Bronchial epithelial cell (primary cell): ENCODE data around the gene SLC66A1. TPM values are rescaled to one million over a fixed set of nuclear protein-coding genes. Genes with fewer than 3 reads are reported as not detected.

Experiments used
- DNase-seq: peaks from one replicate; pipeline ENCODE4 v3.0.0-alpha.2; 2010; ENCODE audit warnings: low read depth
- FAIRE-seq: peaks from 2 replicates; lab custom pipeline; 2011; peaks lifted over from hg19 to GRCh38; lab: Jason Lieb, UNC
- H3K27me3 ChIP-seq: 2 replicates; pipeline ENCODE4 v1.5.1; 2011; ENCODE audit warnings: low read length; ENCODE audit not compliant: control insufficient read depth, insufficient read depth
- H3K36me3 ChIP-seq: 2 replicates; pipeline ENCODE4 v1.5.1; 2011; ENCODE audit warnings: low read length; ENCODE audit not compliant: control insufficient read depth, insufficient read depth
- H3K4me3 ChIP-seq: 2 replicates; pipeline ENCODE4 v1.5.1; 2011; ENCODE audit warnings: mild to moderate bottlenecking, low read depth, low read length, control low read depth
- total RNA-seq: library from RNA; depleted of rRNA; stranded (reverse); fragments of >200 nt; gene quantifications from 2 replicates; pipeline ENCODE4 v1.2.1, GENCODE V29; 2014
- TF ChIP-seq, protein P1 (sequence below): IDR thresholded peaks from 2 replicates; pipeline ENCODE4 v1.5.1; 2011; ENCODE audit warnings: mild to moderate bottlenecking, moderate library complexity, low read length, control low read depth, inconsistent platforms; ENCODE audit not compliant: insufficient read depth, severe bottlenecking

The SLC66A1 gene
- total RNA-seq, 1 donor from 2014 or later, result 26.6 TPM

- DNase-seq, result no peak
- TF ChIP-seq, protein P1, sequence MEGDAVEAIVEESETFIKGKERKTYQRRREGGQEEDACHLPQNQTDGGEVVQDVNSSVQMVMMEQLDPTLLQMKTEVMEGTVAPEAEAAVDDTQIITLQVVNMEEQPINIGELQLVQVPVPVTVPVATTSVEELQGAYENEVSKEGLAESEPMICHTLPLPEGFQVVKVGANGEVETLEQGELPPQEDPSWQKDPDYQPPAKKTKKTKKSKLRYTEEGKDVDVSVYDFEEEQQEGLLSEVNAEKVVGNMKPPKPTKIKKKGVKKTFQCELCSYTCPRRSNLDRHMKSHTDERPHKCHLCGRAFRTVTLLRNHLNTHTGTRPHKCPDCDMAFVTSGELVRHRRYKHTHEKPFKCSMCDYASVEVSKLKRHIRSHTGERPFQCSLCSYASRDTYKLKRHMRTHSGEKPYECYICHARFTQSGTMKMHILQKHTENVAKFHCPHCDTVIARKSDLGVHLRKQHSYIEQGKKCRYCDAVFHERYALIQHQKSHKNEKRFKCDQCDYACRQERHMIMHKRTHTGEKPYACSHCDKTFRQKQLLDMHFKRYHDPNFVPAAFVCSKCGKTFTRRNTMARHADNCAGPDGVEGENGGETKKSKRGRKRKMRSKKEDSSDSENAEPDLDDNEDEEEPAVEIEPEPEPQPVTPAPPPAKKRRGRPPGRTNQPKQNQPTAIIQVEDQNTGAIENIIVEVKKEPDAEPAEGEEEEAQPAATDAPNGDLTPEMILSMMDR, result no peak
- no peak for FAIRE-seq
- Histone ChIP-seq H3K4me3 (no peak overlapping the region), H3K36me3 (peaks cover 28% of the 10 kb centered on the region), H3K27me3 (no peaks in the 10 kb centered on the region)
Measured at GRCh38 chr1:19326748-19327065, 14.6 kb downstream of the SLC66A1 start.

DNA sequence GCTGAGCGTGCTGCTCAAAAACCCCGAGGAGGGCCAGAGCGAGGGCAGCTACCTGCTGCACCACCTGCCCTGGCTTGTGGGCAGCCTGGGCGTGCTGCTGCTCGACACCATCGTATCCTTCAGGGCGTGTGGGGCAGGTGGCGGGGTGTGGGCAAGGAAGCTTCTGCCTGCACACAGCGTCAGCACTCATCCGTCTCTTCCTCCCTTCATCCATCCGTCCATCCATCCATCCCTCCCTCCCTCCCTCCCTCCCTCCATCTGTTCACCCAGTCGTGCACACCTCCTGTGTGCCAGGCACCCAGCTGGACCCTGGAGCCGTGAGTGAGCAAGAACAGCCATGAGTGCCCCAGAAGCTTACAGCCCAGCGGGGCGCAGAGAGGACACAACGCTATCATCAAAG, 15.2 kb downstream of the SLC66A1 start:
- Histone ChIP-seq H3K27me3 (no peaks in the 10 kb centered on the region), H3K36me3 (peaks cover 28% of the 10 kb centered on the region), H3K4me3 (no peak overlapping the region)
- no peak for FAIRE-seq
- no peak for DNase-seq
- TF ChIP-seq, protein P1, result no peak

DNA sequence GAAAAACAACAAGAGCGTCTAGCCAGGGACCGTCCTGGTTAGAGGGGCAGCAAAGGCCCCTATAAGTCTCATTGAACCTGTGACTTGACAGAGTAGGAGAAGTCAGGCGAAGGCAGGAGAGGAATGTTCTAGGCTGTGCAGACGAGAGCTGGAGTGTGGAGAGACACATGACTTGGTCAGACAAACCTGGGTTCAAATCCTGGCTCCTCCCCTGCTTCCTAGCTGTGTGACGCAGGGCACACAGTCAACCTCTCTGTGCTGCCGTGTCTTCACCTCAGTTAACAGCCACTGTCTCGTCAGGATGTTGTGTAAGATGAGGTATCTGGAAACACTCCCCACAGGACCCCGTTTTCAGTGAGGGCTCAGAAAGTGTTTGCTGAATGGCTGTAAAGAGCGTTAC, 15.6 kb downstream of the SLC66A1 start:
- H3K27me3 ChIP-seq, result no peaks in the 10 kb centered on the region
- FAIRE-seq, result peak; percentile 75
- TF ChIP-seq, protein P1, result no peak
- peaks cover 27% of the 10 kb centered on the region for H3K36me3 ChIP-seq
- no peak for DNase-seq
- no peak overlapping the region for H3K4me3 ChIP-seq

DNA sequence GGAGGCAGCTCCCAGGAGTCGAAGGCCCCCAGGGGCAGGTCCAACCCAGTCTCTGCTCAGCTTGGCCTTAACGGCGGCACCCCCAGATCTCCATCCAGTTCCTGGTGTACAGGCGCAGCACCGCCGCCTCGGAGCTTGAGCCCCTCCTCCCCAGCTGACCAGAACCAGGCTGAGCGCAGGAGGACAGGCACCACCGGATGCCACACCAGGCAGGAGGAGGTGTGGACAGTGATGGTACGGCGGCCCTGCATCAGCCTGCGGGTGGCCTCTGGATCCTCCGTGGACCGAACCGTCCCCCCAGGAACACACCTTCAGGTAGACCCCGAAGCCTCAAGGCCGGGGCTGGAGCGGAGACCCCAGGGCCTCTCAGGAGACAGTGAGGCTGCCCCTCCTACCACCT, 16.4 kb downstream of the SLC66A1 start:
- Histone ChIP-seq H3K4me3 (no peak overlapping the region), H3K27me3 (no peaks in the 10 kb centered on the region), H3K36me3 (peaks cover 27% of the 10 kb centered on the region)
- TF ChIP-seq, protein P1, result no peak
- DNase-seq (no peak), FAIRE-seq (no peak)

- FAIRE-seq, result no peak
- Histone ChIP-seq H3K4me3 (no peak overlapping the region), H3K36me3 (peaks cover 25% of the 10 kb centered on the region), H3K27me3 (no peaks in the 10 kb centered on the region)
- TF ChIP-seq, protein P1, result no peak
- no peak for DNase-seq
Measured at GRCh38 chr1:19329188-19329587, 17.1 kb downstream of the SLC66A1 start.

- TF ChIP-seq, protein P1, result no peak
- no peak overlapping the region for H3K4me3 ChIP-seq
- FAIRE-seq, result no peak
- H3K36me3 ChIP-seq, result peaks cover 22% of the 10 kb centered on the region
- no peak for DNase-seq
- no peaks in the 10 kb centered on the region for H3K27me3 ChIP-seq
Measured at GRCh38 chr1:19329611-19330010, 17.5 kb downstream of the SLC66A1 start.
